ENCODE results near the gene PGGT1B.

The PGGT1B gene

GRCh38 chr5:115180165-115180709, 82.4 kb downstream of the PGGT1B start:
- TF ChIP-seq CTCF (IDR thresholded peaks at IDR 0.05; ENCODE audit: insufficient read depth, low read length, poor library complexity, severe bottlenecking): no peak
- DNase-seq (ENCODE audit: extremely low read depth, insufficient read length): peak; percentile 37

GRCh38 chr5:115179394-115180164, 83.1 kb downstream of the PGGT1B start:
- H3K27me3 ChIP-seq (replicated peaks; ENCODE audit: control insufficient read depth, insufficient read depth, low read length): peaks cover 2% of the 10 kb centered on the region; the same call in 1 of the 2 replicates
- peak overlapping the region; percentile 57 for H3K4me3 ChIP-seq (replicated peaks; ENCODE audit: low read depth, low read length)
- no peak for DNase-seq (ENCODE audit: extremely low read depth, insufficient read length)
- TF ChIP-seq CTCF (IDR thresholded peaks at IDR 0.05; ENCODE audit: insufficient read depth, low read length, poor library complexity, severe bottlenecking): no peak
- H3K36me3 ChIP-seq (ENCODE audit: control insufficient read depth, insufficient read depth, low read length): no peaks in the 10 kb centered on the region

More at GRCh38 chr5:115180165-115180709, 82.4 kb downstream of the PGGT1B start:
- Histone ChIP-seq H3K4me3 (replicated peaks; ENCODE audit: low read depth, low read length) (peak overlapping the region; percentile 57), H3K36me3 (ENCODE audit: control insufficient read depth, insufficient read depth, low read length) (no peaks in the 10 kb centered on the region), H3K27me3 (replicated peaks; ENCODE audit: control insufficient read depth, insufficient read depth, low read length) (peaks cover 2% of the 10 kb centered on the region; the same call in 1 of the 2 replicates)

GRCh38 chr5:115179030-115179393, 83.7 kb downstream of the PGGT1B start:
- no peak for TF ChIP-seq CTCF (IDR thresholded peaks at IDR 0.05; ENCODE audit: insufficient read depth, low read length, poor library complexity, severe bottlenecking)
- H3K4me3 ChIP-seq (replicated peaks; ENCODE audit: low read depth, low read length): no peak overlapping the region
- DNase-seq (ENCODE audit: extremely low read depth, insufficient read length): no peak
- H3K36me3 ChIP-seq (ENCODE audit: control insufficient read depth, insufficient read depth, low read length): no peaks in the 10 kb centered on the region
- peaks cover 2% of the 10 kb centered on the region; the same call in 1 of the 2 replicates for H3K27me3 ChIP-seq (replicated peaks; ENCODE audit: control insufficient read depth, insufficient read depth, low read length)

GRCh38 chr5:115170929-115171510, 91.7 kb downstream of the PGGT1B start:
- TF ChIP-seq CTCF (IDR thresholded peaks at IDR 0.05; ENCODE audit: insufficient read depth, low read length, poor library complexity, severe bottlenecking): no peak
- no peaks in the 10 kb centered on the region for H3K36me3 ChIP-seq (ENCODE audit: control insufficient read depth, insufficient read depth, low read length)
- no peak for DNase-seq (ENCODE audit: extremely low read depth, insufficient read length)
- H3K4me3 ChIP-seq (replicated peaks; ENCODE audit: low read depth, low read length): no peak overlapping the region
- H3K27me3 ChIP-seq (replicated peaks; ENCODE audit: control insufficient read depth, insufficient read depth, low read length): no peaks in the 10 kb centered on the region; the same call in 1 of the 2 replicates

GRCh38 chr5:115170134-115170928, 92.3 kb downstream of the PGGT1B start:
- H3K4me3 ChIP-seq (replicated peaks; ENCODE audit: low read depth, low read length): peak overlapping the region; percentile 74
- TF ChIP-seq CTCF (IDR thresholded peaks at IDR 0.05; ENCODE audit: insufficient read depth, low read length, poor library complexity, severe bottlenecking): no peak
- no peaks in the 10 kb centered on the region; the same call in 1 of the 2 replicates for H3K27me3 ChIP-seq (replicated peaks; ENCODE audit: control insufficient read depth, insufficient read depth, low read length)
- no peaks in the 10 kb centered on the region for H3K36me3 ChIP-seq (ENCODE audit: control insufficient read depth, insufficient read depth, low read length)
- no peak for DNase-seq (ENCODE audit: extremely low read depth, insufficient read length)
